Cerebellar nuclear complex (tissue), 1 donor: ENCODE measurements around the gene CACNA2D2.
"Not testable (repeated sequence)": the region's sequence is repeated elsewhere in the genome, so short reads cannot be mapped to it uniquely, and the experiment has no call there.

Experiments used
- DNase-seq, 2 experiments: peaks; one replicate each; lab custom pipeline; 2025; lab: John Stamatoyannopoulos, UW

CACNA2D2 gene

DNA sequence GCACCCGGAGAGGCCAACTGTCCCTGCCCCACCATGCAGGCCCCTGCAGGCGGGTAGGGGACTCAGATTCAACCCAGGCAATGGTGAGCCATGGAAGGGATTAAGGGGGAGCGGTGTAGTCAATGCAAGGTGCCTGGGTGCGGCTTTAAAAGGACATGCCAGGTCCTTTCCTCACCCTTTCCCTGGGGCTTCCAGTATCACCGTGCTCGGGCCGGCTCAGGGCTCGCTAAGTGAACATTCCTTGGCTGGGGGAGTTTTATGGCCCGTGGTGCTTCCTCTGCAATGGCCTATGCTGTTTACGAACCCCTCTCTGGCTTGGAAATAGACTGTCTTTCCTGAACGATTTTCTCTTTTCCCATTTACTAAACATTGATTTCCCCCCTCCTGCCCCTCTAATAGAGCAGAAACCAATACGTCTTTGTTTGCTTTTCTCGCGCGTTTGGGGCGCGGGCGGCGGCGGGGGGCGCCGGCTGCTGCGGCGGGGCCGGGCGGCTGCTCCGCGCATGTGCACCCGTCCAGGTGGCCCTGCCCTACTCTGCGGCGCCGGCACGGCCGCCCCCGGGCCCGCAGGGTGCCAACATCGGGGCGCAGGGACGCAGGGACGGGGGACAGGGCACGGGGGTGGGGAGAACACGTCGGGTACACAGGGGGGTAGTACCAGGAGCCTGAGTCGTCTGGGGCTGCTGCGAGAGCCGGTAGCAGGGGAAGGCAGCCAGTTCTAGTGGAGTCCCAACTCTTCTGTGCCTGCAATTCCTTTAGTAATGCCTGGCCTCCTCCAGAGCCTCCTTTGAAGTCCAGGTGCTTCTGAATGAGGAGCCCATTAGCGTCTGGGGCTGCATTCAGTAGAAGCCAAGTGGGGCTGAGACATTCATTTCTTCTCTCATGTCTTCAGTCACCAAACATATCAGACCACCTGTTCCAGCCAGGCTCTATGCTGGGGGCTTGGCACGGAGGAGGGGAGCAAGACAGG is 26.9 kb upstream of the CACNA2D2 start:
- DNase-seq, result no peak

DNA sequence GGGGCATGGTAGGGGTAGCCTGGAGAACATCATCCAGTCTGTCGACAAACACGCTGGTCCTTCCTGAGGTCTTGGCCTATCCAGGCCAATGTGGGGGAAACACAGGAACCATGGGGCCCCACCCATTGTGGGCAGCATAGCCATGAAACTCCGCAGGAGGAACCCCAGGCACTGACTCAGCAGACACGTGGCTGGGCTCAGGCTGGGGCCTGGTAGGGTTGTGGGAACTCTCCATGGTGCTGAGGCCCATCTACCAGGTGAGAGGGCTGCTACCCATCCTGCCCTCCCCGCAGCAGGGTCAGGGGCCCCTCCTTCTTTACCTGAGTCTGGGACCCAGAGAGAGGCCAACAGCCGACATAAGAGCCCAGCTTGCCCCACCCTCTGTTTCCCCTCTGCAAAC is 22.6 kb upstream of the CACNA2D2 start:
- no peak for DNase-seq

DNA sequence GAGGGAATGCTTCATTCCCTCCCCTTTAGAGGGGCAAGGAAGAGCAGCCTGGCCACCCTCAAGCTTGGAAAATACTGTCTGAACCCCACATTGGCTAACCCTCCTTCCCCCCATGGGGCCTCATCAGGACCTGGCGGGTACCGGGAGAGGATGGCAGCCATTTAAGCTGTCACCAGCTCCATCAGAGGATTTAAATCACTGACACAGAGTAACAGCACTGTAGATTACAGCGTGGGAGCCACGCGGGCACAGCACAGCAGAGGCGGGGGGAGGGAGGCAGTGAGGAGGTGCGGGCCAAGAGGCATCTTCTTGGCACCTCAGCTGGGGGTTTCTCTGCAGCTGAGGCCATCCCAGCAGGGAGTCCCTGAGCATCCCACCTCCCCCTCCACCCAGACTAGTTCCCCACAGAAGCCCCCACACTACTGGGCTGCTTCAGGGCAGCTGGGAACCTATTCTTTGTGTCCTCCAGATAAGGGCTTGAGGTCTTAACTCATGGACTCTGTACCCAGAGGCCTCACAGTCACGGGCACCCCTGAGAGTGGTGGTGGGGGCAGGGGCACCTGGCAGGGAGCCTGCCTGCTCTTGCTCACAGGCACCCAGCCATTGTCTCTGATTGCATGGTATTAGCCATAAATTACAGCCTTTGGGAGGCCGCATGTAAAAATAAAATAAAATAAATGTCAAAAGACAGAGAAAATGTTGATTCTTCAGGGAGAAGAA is 21.9 kb upstream of the CACNA2D2 start:
- DNase-seq, result no peak

DNA sequence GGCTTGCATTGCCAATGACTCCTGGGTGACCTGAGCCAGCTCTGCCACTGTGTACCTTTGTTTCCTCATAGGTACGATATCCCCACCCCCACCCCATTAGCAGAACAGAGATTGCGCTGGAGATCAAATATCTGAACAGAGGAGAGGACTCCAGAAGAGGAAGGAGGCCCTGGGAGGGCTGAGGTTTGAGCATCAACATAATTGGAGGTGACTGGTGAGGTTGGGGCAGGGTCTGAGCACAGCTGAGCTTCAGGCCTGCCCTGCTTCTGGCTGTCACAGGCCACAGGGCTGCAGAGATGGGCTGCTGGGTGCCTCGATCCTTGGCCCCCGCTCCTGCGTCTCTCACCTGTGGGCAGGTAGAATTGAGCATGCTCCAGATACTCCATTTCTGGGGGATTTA is 21.3 kb upstream of the CACNA2D2 start:
- DNase-seq, result no peak

DNA sequence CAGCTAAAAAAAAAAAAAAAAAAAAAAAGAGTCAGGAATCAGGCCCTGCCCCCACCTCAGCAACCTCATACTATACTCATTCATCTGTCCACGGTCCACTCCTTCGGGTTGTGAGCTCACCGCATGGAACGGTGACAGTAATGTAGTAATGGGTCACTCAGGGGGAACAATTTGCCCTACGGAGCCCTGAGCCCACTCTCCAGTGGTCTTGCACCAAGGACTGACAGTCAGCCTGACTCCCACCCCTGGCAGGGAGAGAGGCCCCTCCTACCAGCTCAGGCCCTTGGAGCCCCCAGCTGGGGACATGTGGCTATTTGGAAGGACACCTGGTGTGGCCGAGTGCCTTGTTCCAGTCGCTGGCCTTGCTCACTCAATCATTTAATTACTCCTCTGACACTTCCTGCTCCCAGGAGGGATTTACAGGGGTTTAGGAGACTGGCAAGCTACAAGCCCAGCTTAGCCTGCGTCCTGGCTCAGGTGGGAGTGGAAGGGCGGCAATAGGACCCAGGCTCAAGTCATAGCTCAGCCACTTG is 19.9 kb upstream of the CACNA2D2 start:
- no peak for DNase-seq

DNA sequence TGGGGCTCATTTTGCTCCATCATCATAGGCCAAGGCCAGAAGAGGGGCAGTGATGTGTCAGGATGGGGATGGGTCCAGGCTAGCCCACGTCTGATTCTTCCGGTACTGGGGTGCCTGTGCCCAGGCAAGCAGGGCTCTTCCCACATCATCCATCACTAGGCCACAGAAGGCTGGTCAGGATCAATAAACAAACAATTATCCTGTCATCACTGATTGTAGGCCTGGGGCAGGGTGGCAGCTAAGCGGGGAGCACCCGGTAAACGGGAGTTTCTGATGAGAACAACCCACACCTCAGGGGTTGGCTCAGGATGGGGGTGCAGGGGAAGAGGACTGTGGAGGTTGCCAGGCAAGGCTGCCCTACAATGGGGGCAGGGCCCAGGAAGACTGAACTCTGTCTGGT is 18.1 kb upstream of the CACNA2D2 start:
- no peak for DNase-seq

DNA sequence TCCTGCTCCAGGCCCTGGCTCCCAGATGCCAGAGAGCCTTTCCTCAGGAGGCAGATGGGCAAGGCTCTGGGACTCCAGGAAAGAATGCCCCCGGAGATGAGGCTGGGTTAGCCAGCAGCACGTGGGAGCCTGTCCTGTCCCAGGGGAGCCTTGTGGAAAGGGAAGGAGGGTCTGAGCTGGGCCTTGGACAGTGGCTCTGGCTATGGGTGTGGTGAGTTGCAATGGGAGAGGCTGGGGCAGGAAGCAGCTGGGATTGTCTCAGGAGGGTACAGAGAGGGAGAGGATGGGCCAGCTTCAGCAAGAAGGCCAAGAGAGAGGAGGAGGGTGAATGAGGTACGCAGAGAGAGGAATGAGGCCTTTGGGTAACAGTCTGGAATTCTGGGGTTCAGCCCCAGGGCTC is 17.4 kb upstream of the CACNA2D2 start:
- no peak for DNase-seq

DNA sequence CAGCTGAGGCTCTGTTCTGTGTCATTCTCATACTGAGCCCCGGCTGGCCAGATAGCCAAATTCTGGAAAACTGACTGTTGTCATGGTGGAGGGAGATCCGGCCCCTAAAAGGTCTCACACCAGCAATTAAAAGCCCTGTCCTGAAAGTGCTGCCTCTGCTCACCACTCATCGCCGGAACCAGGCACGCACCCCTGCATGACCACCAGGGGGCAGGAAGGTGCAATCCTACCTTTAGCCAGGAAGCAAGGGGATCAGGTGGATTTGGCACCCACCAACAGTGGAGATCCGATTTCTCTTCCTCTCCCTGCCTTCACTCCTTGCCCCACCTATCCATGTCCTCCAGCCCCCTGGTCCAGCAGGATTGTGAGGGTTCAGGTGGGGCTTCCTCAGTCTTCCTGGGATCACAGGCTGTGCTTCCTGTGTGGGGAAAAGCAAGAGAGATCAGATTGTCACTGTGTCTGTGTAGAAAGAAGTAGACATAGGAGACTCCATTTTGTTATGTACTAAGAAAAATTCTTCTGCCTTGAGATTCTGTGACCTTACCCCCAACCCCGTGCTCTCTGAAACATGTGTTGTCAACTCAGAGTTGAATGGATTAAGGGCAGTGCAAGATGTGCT is 16.1 kb upstream of the CACNA2D2 start:
- peak; percentile 13 to 22 for DNase-seq

DNA sequence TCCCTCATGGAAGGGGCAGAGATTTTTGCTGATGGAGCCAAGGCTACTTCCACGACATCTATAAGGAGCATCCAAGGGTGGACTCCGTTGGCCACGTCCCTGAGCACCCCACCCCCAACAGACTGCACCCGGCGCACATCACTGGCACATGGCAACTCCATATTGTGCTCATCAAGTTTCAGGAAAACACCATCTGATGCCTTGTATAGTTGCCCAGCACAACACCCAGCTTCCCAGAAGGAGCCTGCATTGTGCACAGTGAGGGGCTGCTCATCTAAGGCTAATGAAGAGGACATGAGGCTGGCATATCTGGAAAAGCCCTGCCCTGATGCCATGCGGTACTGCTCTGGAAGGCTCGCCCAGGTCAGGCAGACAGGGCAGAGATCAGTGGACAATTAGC is 15.0 kb upstream of the CACNA2D2 start:
- no peak for DNase-seq

DNA sequence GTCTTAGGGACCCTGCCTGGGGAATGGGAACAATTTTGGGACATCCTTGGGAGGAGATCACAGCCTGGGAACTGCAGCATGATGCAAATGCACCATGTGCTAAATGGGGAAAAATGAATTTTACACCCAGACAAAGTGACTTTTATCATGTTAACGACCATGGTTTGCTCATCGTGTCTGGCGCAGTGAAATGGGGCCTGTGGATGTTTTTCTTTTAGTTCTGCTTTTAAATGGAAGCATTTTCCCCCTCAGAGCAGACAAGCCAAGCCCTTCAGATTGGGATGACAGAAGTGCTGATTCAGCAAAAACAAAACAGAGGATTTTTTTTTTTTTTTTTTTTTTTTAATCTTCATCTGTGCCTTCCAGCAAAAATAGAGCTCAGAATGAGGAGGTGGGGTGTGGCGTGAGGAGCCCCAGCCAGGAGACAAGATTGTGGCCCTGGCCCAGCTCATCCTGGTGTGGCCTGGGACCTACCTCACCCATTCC is 14.3 kb upstream of the CACNA2D2 start:
- DNase-seq, result no peak

DNA sequence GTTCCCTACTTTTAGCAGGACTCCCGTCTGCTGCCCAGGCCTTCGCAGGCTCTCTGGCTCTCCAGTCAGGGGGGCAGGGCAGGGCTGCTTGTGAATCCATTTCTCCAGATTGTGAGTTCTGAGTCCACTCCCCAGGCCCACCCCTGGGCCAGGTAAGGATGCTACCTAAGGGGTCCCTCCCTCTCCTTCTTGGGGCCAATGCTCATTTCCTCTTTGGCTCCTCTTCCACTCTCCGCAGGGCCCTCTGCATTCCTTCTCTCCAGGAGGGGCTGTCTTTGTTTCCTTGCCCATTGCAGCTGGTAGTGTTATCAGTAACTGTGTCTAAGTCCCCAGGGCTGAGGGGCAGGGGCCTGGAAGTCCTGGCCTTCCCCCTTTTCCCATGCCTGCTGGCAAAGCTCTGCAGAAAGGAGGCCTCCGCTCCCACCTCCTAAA is 13.0 kb upstream of the CACNA2D2 start:
- no peak for DNase-seq

DNA sequence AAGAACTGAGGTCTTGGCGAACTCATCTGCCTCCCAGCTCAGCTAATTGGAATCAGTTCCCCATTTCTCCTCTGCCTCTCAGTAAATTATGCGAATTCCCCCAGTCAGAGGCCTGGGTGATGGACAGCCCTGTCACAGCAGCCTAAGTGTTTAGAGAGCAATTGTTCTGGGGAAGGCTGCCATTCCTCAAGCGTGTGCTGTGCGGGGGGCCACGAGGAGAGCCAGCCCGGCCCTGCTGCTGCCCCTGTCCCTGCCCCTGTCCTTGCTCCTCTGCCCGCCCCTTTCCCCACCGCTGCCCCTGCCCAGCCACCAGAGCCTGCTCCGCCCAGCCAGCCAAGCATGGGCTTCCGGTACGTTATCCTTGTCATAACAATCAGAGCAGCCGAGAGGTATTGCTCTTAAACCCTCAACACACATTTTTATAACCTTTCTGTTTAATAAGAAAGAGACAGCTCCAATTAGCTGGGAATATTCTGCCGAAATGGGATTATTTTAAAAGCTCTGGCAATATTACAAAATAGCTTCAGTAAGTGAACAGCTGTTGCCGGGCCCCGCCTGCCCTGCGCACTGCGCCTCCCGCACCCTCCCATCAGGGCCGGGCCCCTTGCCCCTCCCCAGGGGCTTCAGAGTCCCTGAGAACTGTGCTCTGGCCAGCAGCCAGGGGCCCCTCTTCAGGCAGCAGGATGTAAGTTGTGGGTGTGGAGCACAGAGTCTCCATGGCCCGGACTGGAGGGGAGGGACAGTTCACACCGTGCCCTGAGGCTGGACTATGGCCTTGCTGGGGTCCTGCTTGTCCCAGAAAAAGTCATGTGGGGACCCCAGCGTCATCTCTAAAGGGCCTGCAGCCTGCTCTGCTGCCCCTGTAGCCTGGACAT is 12.4 kb upstream of the CACNA2D2 start:
- no peak for DNase-seq

DNA sequence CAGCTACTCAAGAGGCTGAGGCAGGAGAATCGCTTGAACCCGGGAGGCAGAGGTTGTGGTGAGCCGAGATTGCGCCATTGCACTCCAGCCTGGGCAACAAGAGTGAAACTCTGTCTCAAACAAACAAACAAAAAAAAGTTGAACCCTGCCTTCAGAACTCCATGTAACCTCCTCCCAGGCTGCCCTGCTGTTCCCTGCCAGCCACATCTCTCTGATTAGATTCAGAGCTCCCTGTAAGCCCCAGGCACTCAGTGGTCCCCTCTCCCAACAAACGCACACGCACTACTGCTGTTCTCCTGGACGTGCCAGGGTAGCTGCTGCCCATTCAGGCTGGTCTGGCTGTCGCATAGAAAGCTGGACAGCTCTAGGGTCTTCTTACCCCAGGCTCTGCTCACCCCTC is 9.5 kb upstream of the CACNA2D2 start:
- not testable (repeated sequence) for DNase-seq

DNA sequence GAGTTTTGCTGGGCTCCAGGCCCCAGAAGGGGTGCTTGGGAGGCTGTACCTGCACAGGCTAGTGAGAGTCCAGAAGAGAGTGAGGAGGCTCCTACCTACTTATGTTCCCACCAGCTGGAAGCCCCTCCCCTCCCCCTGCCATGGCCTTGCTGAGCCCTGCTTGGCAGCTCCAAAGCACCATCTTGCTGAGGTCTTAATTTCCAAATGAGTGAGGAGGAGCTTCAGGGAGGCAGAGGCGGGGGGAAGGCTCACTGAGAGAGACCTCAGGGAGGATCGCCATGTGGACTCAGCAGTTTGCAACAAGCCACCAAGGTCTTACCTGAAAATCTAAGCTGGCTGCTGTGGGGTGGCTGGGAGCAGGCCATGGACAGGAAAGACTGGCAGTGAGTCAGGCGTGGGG is 8.7 kb upstream of the CACNA2D2 start:
- no peak for DNase-seq

DNA sequence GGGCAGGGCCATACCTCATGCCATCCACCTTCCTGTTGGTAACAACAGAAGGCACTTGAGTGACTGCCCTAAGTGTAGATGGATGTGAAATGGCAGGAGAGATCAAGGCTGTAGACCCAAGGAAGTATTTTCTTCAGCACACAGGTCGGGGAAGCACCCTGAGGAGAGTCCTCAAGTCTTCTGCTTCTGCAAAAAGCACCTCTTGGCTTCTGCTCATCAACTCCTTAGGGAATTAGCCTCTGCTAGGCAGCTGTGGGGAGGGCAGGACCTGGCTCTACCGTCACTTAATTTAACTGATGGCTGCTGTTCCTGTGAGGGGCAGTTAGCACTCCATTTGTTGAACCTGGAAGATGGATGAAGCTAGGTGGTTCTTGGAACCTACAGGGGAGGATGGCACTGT is 6.9 kb upstream of the CACNA2D2 start:
- DNase-seq, result no peak

DNA sequence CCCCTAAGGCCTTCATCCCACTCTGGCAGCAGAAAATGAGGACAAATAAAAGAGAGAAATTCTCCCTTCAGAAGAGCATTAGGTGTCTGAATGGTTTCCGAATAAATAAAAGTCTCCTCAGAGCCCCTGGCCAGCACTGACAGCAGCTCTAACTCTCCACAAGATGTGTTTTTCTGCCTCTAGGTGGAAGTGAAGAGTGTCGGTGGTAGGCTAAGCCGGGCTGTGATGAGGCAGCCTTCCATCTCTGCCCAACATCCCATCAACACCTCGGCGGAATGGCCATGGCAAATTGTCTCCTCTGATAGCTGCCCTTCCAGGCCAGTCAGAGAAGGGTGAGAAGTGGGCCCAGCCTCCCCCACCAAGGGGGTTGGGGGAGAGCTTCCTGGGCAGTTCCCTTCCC is 6.3 kb upstream of the CACNA2D2 start:
- no peak for DNase-seq

DNA sequence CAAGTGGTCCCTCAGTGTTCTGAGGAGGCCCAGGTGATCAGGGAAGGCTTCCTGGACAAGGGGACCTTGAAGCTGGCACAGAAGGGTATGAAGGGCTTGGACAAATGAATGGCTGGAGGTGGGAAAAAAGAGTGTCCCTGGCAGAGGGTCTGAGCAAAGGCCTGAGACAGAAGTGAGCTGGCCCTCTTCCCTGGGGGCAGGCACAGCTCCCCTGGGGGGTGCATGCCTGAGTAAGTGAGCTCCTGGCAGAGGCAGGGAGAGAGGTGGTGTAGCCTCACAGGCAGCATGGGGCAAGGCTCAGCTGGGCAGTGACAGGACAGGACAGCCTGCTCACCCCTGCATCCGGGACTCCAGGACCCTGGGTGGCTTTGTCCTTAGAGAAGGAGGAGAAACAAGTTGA is 5.4 kb upstream of the CACNA2D2 start:
- DNase-seq, result no peak

DNA sequence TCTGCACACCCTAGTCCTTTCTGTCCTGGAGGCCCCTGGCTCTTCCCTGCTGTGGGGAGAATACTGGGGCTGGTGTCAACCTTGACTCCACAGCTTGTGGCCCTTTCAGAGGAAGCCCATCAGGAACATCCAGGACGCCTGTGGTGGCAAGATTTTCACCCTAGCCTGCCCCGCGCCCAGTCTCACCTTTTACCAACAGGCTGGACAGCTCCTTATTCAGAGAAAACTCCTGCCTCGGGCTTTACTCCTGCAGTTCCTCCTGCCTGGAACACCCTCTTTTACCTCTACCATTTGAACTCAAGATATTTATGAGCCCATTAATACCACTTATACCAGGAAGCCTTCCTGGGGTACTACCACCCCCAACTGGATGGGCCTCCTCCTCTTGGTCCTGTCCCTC is 2.7 kb upstream of the CACNA2D2 start:
- no peak for DNase-seq

DNA sequence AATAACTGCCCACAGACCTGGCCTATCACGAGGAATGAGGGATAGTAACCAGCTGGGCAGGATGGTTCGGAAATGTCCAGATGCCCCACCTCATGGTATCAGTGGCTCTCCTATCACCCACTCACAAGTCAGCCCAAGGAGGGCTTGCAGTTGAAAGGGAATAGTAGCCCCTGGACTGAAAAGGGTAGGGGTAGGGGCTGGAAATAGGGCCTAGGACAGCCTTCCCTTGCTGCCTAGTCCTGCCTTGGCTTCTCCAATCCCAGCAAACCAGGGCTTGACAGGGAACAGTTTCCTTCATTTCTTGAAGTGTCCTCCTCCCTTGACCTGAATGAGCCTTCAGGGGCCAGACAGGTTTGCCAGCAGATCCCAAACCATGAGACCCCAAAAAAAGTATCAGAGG is 1.2 kb upstream of the CACNA2D2 start:
- DNase-seq, result no peak

DNA sequence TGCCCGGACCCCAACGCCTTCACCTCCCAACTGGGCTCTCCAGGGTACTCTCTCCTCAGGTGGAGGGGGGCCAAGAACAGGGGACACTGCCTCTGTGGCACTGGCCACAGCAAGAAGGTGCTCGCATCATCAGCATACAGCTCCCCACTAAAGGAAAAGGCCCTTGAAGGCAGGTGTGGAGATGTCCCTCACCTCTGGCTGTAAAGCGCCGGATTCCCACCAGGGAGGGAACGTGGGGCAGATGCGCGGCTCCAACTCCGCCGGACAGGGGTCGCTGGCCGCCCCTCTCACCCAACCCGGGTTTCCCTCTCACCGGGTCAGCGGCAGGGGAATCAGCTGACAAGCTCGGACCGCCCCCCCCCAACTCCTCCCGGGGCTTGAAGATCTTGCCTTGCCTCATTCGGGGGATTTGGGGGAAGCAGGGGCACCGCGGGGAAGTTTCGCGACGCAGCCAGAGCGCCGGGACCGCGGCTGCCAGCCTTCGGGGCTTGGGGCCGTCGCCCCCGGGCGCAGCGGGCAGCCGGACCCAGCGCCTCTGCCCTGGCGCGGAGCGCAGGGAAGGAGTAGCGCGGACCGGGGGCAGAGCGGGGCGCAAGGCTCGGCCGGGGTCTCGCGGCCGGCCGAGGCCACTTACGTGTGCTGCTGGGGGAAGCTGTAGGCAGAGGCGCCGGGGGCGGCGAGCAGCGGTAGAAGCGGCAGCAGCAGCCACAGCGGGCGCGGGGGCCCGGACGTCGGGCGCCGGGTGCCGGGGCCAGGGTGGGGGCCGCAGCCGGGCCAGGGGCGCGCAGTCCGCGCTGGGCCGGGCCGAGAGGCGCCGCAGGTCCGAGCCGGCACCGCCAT is 630 bp downstream of the CACNA2D2 start:
- DNase-seq, result no peak

DNA sequence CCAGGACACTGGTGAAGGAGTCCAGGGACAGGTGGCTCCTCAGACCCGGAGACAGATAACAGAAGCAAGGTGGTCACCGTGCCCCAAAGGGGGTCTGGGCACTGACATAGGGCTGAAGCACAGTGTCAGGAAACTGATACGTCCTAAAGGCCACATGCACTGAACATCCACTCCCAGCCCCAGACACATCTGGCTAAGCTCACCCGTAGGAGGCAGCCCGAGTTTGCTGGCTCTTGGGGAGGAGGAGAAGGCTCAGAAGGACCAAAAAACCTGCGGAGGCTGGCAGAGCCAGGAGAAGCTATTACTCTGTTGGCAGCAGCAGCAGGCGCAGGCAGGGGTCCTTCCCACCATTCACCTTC is 1.2 kb downstream of the CACNA2D2 start:
- DNase-seq, result no peak
